PFSK-1 (cell line): ENCODE data around the gene SKA1.

Experiments
- FOXP2 ChIP-seq: optimal IDR thresholded peaks from 2 replicates; pipeline ENCODE3; 2011; ENCODE audit warnings: borderline replicate concordance, control low read depth, inconsistent platforms; ENCODE audit not compliant: insufficient read depth; ENCODE audit errors: extremely low read length, extremely low read depth
- POLR2AphosphoS5 ChIP-seq: IDR thresholded peaks from 2 replicates; pipeline ENCODE4 v1.6.1; 2012; ENCODE audit warnings: low read depth, mild to moderate bottlenecking, control low read depth, low read length, moderate library complexity
- REST ChIP-seq, 2 experiments: IDR thresholded peaks; 2 replicates each; pipeline versions ENCODE4 v1.6.1 to v1.8.0; 2011 to 2012; ENCODE audit warnings: low read depth in 2 of 2, low read length in 2 of 2, control low read depth in 1 of 2, inconsistent platforms in 1 of 2, mild to moderate bottlenecking in 1 of 2, moderate library complexity in 1 of 2; ENCODE audit not compliant: insufficient read depth in 1 of 2
- SIN3A ChIP-seq: IDR thresholded peaks from 2 replicates; pipeline ENCODE4 v1.6.1; 2012; ENCODE audit warnings: mild to moderate bottlenecking, low read length, moderate library complexity, borderline replicate concordance; ENCODE audit not compliant: insufficient read depth
- TAF1 ChIP-seq: IDR thresholded peaks from 2 replicates; pipeline ENCODE4 v1.6.1; 2012; ENCODE audit warnings: low read length, control low read depth, borderline replicate concordance; ENCODE audit not compliant: insufficient read depth

Gene SKA1

DNA sequence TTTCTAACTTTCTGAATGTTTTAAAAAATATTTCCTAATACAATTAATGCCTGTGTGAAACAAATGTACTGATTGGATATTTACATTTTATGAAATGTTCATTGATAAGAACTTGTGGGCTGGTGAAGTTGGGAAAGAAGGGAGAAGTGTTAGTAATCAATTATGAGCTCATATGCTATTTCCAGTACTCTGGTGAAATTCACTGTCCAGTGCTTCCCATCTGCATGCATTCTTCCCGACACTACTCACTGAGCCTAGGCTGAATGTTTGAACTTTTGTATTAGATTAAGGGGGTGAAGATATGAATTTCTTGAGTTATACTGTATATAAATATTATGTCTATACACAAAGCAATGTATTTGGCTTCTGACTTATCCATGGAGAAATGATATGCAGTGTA is 36.0 kb downstream of the SKA1 start:
- no peak for TF ChIP-seq SIN3A
- TF ChIP-seq TAF1 = no peak
- no peak for TF ChIP-seq REST (IDR thresholded peaks at IDR 0.05; ENCODE audit: insufficient read depth in 1 of 2, low read depth in 2 of 2, low read length in 2 of 2)
- no peak for TF ChIP-seq FOXP2
- no peak for TF ChIP-seq POLR2AphosphoS5

- TF ChIP-seq REST (IDR thresholded peaks at IDR 0.05; ENCODE audit: insufficient read depth in 1 of 2, low read depth in 2 of 2, low read length in 2 of 2) (no peak), TAF1 (no peak), POLR2AphosphoS5 (no peak), SIN3A (no peak), FOXP2 (no peak)
These were observed 43.8 kb downstream of the SKA1 start for GRCh38 chr18:50418650-50419049.

DNA sequence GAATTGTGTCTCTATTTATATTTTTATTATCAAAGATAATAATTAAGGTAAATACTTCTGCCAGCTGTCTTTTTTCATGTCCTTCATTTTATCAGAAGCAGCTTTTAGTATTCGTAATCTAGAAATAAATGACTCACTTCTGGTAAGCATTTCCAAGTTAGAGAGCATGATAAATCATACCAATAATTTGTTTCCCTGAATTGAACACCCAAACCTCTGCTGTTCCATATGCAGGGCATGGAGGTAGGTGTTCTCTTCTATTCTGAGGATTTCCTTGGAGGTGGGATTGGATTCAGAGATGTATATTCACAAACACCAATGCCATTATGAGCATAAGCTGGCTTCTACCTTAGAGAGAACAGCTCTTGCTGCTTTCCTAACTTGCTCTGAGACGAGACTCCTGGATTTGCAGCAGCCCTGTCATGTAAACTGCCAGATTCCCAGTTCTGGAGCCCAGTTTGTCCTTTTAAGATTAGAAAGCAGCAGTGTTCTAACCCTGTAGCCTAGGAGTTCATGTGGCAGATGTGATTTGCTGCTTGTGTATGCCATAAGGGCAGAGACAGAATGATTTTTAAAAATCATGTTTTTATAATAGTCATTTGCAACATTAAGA is 47.5 kb downstream of the SKA1 start:
- no peak for TF ChIP-seq REST (IDR thresholded peaks at IDR 0.05; ENCODE audit: insufficient read depth in 1 of 2, low read depth in 2 of 2, low read length in 2 of 2)
- no peak for TF ChIP-seq FOXP2
- TF ChIP-seq POLR2AphosphoS5 = no peak
- no peak for TF ChIP-seq SIN3A
- TF ChIP-seq TAF1 = no peak

DNA sequence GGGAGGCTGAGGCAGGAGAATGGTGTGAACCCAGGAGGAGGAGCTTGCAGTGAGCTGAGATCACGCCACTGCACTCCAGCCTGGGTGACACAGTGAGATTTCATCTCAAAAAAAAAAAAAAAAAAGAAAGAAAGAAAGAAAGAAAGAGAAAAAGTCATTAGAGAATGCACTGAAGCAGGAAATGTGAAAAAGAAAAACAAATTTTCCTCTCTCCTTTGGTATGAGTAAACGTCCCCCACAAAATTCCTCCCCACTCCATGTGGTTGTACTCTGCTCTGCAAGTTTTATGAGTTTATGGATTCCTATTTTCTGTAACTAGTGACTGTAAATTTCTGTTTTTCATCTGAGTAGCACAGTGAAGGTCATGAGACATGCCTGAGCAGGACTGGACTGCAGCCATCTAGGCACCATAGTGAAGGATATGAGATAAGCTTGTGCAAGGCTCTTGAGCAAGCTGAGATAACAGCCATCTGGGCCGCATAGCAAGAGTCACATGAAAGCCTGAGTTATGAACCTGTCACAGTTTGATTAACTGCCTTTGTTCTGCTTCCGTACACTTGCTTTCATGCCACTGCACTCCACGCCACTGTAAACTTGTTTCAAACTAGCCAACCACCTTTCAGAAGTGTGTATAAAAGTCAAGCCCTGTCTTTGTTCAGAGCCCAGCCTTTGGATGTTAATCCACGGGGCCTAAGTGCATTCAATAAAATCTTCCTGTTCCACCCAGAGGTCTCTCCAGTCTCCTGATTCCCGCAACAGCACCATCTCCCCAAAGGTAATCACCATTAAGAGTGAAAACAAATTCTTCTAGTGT is 50.2 kb downstream of the SKA1 start:
- TF ChIP-seq FOXP2 (no peak), SIN3A (no peak), POLR2AphosphoS5 (no peak), TAF1 (no peak), REST (IDR thresholded peaks at IDR 0.05; ENCODE audit: insufficient read depth in 1 of 2, low read depth in 2 of 2, low read length in 2 of 2) (no peak)
